Stimulated activated CD4-positive, alpha-beta T cell treated with anti-CD3 and anti-CD28 coated beads, Interleukin-4, amount 100 ng/mL, for 48 hours (primary cell): ENCODE data around the gene TTC12.
A peak's percentile ranks its signal among the peaks of the same experiment; 100 is the strongest.
"Not testable (repeated sequence)": the region's sequence is repeated elsewhere in the genome, so short reads cannot be mapped to it uniquely, and the experiment has no call there.

Source experiments
- DNase-seq, 2 donors: peaks; one replicate each; pipeline ENCODE4 v3.0.0-alpha.2; 2020; ENCODE audit warnings: low read depth in 2 of 2

TTC12 gene

GRCh38 chr11:113286509-113287497, 27.6 kb upstream of the TTC12 start:
- no peak for DNase-seq

GRCh38 chr11:113287801-113288200, 26.6 kb upstream of the TTC12 start:
- DNase-seq: no peak

GRCh38 chr11:113288286-113288863, 26.0 kb upstream of the TTC12 start:
- DNase-seq: no peak

GRCh38 chr11:113289431-113290187, 24.8 kb upstream of the TTC12 start:
- DNase-seq: peak; percentile 32 to 56

- no peak for DNase-seq
These were observed 20.4 kb upstream of the TTC12 start for GRCh38 chr11:113293936-113294335.

GRCh38 chr11:113295993-113296392, 18.4 kb upstream of the TTC12 start:
- DNase-seq: no peak

GRCh38 chr11:113296447-113297205, 17.8 kb upstream of the TTC12 start:
- no peak for DNase-seq

- DNase-seq: not testable (repeated sequence)
These were observed 15.9 kb upstream of the TTC12 start for GRCh38 chr11:113298496-113298895.

GRCh38 chr11:113304916-113305315, 9.5 kb upstream of the TTC12 start:
- no peak for DNase-seq

GRCh38 chr11:113305440-113306336, 8.7 kb upstream of the TTC12 start:
- DNase-seq: peak; percentile 67 to 68

- DNase-seq: no peak
These were observed 5.8 kb upstream of the TTC12 start for GRCh38 chr11:113308601-113309000.

- no peak for DNase-seq
These were observed 2.8 kb upstream of the TTC12 start for GRCh38 chr11:113311536-113311935.

- DNase-seq: no peak
These were observed 782 bp upstream of the TTC12 start for GRCh38 chr11:113313601-113314000.

GRCh38 chr11:113314065-113314388, 356 bp upstream of the TTC12 start:
- DNase-seq: no peak

- no peak for DNase-seq
These were observed 1.4 kb downstream of the TTC12 start for GRCh38 chr11:113315811-113316210.

GRCh38 chr11:113316256-113316655, 1.9 kb downstream of the TTC12 start:
- no peak for DNase-seq

- no peak for DNase-seq
These were observed 3.0 kb downstream of the TTC12 start for GRCh38 chr11:113317339-113317738.

GRCh38 chr11:113319085-113319484, 4.7 kb downstream of the TTC12 start:
- DNase-seq: no peak

- DNase-seq: no peak
These were observed 7.8 kb downstream of the TTC12 start for GRCh38 chr11:113322158-113322557.

- no peak for DNase-seq
These were observed 9.9 kb downstream of the TTC12 start for GRCh38 chr11:113324250-113324649.

- no peak for DNase-seq
These were observed 15.3 kb downstream of the TTC12 start for GRCh38 chr11:113329725-113330124.
